GM19240 (cell line): ENCODE data around the gene UAP1L1.
"Not testable (repeated sequence)": the region's sequence is repeated elsewhere in the genome, so short reads cannot be mapped to it uniquely, and the experiment has no call there.

Source experiments
- DNase-seq: peaks from one replicate; pipeline ENCODE4 v3.0.0; 2011; ENCODE audit warnings: low spot score; ENCODE audit not compliant: insufficient read length

Gene UAP1L1

GRCh38 chr9:137056739-137057415 lies 20.4 kb upstream of the UAP1L1 start:
- no peak for DNase-seq

GRCh38 chr9:137057545-137057944 lies 19.8 kb upstream of the UAP1L1 start:
- DNase-seq: no peak

- no peak for DNase-seq
These were observed 18.6 kb upstream of the UAP1L1 start for GRCh38 chr9:137058521-137059234.

GRCh38 chr9:137062384-137062783 lies 14.9 kb upstream of the UAP1L1 start:
- no peak for DNase-seq

- not testable (repeated sequence) for DNase-seq
These were observed 14.5 kb upstream of the UAP1L1 start for GRCh38 chr9:137062798-137063197.

- no peak for DNase-seq
These were observed 13.8 kb upstream of the UAP1L1 start for GRCh38 chr9:137063311-137064026.

- no peak for DNase-seq
These were observed 13.1 kb upstream of the UAP1L1 start for GRCh38 chr9:137064027-137064879.

- DNase-seq: no peak
These were observed 12.5 kb upstream of the UAP1L1 start for GRCh38 chr9:137064880-137065164.

- DNase-seq: no peak
These were observed 11.9 kb upstream of the UAP1L1 start for GRCh38 chr9:137065336-137065967.

GRCh38 chr9:137066096-137066861 lies 11.0 kb upstream of the UAP1L1 start:
- DNase-seq: no peak

- peak; percentile 96 for DNase-seq
These were observed 9.3 kb upstream of the UAP1L1 start for GRCh38 chr9:137067860-137068538.

- DNase-seq: no peak
These were observed 8.5 kb upstream of the UAP1L1 start for GRCh38 chr9:137068539-137069507.

GRCh38 chr9:137069508-137070091 lies 7.7 kb upstream of the UAP1L1 start:
- no peak for DNase-seq

GRCh38 chr9:137070201-137070905 lies 7.0 kb upstream of the UAP1L1 start, which contains the start of gene SAPCD2:
Gene SAPCD2, minus strand, starts transcription at chr9:137070557. Its CDS starts 97 bp downstream, at chr9:137070460.
- DNase-seq: peak; percentile 90

- no peak for DNase-seq
These were observed 6.4 kb upstream of the UAP1L1 start for GRCh38 chr9:137070906-137071275.

GRCh38 chr9:137071282-137071681 lies 6.0 kb upstream of the UAP1L1 start:
- no peak for DNase-seq

GRCh38 chr9:137073992-137074399 lies 3.3 kb upstream of the UAP1L1 start:
- DNase-seq: no peak
